ENCODE data around the gene SGIP1.

GRCh38 chr1:66752000-66752592 lies 218.1 kb downstream of the SGIP1 start, which contains the start of gene DYNLT5:
- TF ChIP-seq CTCF (IDR thresholded peaks at IDR 0.05) (no peak), POLR2A (IDR thresholded peaks at IDR 0.05) (no peak), POLR2AphosphoS5 (IDR thresholded peaks at IDR 0.05) (no peak), EP300 (IDR thresholded peaks at IDR 0.05) (no peak)
